DOHH2 (cell line): ENCODE results near the gene ARID3B.

Experiments used
- EZH2phosphoT487 ChIP-seq: fragments of 200-600 bp; sonication (generic); IDR thresholded peaks from 2 replicates; pipeline ENCODE4 v1.6.1; 2017; ENCODE audit warnings: borderline replicate concordance, mild to moderate bottlenecking, antibody characterized with exemption, low read length, moderate library complexity, mixed read lengths
- TF ChIP-seq, protein P1 (sequence below): fragments of 200-600 bp; sonication (generic); IDR thresholded peaks from one replicate; pipeline ENCODE4 v1.5.1; 2014; ENCODE audit warnings: antibody characterized with exemption, mild to moderate bottlenecking, low read depth, low read length; ENCODE audit not compliant: poor library complexity, severe bottlenecking

DNA sequence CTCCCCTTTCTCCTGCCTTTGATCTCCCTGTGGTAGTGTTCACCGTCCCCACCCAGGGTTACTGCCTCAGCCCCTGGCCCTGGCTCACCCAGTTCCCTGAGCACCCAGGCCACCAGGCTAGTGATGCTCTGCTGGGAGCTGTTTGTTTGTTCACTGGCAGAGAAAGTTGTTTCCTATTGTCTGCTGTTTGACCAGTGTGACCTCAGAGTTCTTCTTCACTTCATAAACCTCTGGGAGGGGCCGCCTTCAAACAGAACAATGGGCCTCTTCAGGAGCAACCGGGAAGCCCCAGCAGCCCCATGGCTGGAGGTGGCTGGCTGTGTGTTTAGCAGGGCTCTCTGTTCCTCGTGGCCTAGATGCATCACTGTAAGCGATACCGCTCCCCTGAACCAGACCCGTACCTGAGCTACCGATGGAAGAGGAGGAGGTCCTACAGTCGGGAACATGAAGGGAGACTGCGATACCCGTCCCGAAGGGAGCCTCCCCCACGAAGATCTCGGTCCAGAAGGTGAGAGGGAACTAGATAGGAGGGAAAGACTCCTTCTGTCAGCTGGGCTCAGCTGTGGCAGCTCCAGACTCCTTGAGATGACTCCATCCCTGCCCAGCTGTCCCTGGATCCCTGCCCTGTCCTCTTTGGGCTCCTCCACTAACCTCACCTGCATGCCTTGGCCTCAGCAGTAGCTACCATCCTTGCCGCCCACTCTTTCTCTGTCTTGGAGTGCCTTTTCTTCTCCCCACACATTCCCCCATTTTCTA, 78.0 kb downstream of the ARID3B start:
- TF ChIP-seq, protein P1, sequence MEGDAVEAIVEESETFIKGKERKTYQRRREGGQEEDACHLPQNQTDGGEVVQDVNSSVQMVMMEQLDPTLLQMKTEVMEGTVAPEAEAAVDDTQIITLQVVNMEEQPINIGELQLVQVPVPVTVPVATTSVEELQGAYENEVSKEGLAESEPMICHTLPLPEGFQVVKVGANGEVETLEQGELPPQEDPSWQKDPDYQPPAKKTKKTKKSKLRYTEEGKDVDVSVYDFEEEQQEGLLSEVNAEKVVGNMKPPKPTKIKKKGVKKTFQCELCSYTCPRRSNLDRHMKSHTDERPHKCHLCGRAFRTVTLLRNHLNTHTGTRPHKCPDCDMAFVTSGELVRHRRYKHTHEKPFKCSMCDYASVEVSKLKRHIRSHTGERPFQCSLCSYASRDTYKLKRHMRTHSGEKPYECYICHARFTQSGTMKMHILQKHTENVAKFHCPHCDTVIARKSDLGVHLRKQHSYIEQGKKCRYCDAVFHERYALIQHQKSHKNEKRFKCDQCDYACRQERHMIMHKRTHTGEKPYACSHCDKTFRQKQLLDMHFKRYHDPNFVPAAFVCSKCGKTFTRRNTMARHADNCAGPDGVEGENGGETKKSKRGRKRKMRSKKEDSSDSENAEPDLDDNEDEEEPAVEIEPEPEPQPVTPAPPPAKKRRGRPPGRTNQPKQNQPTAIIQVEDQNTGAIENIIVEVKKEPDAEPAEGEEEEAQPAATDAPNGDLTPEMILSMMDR: no peak
- no peak for TF ChIP-seq EZH2phosphoT487
